ENCODE measurements around the gene ABHD4.

The ABHD4 gene

DNA sequence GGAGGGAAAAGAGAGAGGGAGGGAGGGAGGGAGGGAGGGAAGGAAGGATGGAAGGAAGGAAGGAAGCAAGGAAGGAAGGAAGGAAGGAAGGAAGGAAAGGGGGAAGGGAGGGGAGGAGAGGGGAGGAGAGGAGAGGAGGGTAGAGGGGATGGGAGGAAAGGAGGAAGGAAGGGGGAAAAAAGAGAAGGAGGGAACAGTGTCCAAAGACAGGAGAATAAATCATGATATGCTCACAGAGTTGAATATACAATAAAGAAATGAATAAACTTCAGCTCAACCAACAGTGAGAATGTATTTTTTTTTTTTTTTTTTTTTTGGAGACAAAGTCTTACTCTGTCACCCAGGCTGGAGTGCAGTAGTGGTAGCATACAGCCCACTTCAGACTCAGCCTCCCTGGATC is 42.1 kb downstream of the ABHD4 start:
- no peak for DNase-seq (ENCODE audit: low read depth)
- H3K4me3 ChIP-seq (ENCODE audit: low read depth, low read length), result no peak overlapping the region

DNA sequence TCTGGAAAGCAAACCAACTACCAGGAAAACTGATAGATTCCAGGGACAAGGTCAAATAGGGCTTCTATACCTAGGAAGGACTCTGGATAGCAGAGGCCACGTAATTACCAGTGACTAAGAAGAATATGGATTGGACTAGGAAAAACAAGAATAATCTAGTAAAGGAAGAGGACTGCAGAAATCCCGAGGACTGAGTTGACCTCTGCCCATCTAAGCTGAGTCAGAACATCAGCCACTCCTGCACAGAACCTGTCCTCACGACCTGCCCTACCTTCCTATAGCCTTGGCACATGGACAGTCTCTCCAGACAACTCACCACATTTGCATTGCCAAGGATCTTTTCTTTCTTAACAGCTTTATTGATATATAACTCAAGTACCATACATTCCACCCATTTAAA is 43.7 kb downstream of the ABHD4 start:
- TF ChIP-seq, protein P1, sequence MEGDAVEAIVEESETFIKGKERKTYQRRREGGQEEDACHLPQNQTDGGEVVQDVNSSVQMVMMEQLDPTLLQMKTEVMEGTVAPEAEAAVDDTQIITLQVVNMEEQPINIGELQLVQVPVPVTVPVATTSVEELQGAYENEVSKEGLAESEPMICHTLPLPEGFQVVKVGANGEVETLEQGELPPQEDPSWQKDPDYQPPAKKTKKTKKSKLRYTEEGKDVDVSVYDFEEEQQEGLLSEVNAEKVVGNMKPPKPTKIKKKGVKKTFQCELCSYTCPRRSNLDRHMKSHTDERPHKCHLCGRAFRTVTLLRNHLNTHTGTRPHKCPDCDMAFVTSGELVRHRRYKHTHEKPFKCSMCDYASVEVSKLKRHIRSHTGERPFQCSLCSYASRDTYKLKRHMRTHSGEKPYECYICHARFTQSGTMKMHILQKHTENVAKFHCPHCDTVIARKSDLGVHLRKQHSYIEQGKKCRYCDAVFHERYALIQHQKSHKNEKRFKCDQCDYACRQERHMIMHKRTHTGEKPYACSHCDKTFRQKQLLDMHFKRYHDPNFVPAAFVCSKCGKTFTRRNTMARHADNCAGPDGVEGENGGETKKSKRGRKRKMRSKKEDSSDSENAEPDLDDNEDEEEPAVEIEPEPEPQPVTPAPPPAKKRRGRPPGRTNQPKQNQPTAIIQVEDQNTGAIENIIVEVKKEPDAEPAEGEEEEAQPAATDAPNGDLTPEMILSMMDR (IDR thresholded peaks at IDR 0.05; ENCODE audit: insufficient read depth, low read depth, low read length, missing control alignments), result no peak
- no peak for DNase-seq (ENCODE audit: low read depth)

More for the DNA sequence above, 42.1 kb downstream of the ABHD4 start:
- TF ChIP-seq, protein P1 (IDR thresholded peaks at IDR 0.05; ENCODE audit: insufficient read depth, low read depth, low read length, missing control alignments), result no peak

DNA sequence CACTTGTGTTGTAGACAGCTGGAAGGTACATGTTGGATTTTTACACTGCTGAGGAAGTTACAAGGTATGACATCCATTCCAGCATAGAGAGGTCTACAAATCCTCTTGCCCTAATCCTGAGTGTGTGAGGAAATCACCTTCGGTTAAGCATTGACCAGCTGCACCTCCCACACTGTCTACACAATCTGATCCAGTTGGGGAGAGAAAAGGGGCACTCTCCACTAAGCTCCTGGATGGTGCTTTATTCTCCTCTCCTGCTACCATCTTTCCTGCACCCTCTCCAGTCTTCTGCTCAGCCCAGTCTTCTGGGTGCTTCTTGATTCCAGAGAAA is 46.2 kb downstream of the ABHD4 start, which contains the start of gene OR6J1:
Gene OR6J1 (minus strand): TSS at position 48 of the 331 bp plus-strand sequence. CDS start 9,541 bp downstream, outside the sequence.
- DNase-seq (ENCODE audit: low read depth), result no peak
- TF ChIP-seq, protein P1 (IDR thresholded peaks at IDR 0.05; ENCODE audit: insufficient read depth, low read depth, low read length, missing control alignments), result no peak
- no peak within 1 kb of the TSS for H3K4me3 ChIP-seq (ENCODE audit: low read depth, low read length)

More for the DNA sequence above, 43.7 kb downstream of the ABHD4 start:
- no peak overlapping the region for H3K4me3 ChIP-seq (ENCODE audit: low read depth, low read length)

DNA sequence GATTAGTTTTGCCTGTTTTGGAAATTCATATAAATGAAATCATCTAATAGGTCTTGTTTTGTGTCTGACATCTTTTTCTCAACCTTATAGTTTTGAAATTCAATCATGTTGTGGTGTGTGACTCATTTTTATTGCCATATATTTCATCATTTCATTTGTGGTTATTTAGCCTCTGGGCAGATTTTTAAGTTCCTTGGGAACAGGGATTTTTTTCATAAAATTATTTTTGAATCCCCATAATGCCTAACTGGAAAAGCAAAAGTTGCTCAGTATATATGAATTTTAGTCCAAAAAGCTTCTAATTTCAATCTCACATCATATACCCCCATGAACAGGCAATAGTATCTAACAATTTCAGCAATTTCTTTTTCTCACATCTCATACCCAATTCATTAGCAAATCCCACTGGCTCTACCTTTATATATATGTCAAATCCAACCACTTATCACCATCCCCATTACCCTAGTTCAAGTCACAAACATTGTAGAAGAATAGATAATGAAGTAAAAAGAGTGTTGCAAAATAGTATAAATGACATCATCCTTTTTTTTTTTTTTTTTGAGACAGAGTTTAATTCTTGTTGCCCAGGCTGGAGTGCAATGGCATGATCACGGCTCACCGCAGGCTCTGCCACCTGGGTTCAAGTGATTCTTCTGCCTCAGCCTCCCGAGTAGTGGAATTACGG is 48.6 kb downstream of the ABHD4 start:
- TF ChIP-seq, protein P1 (IDR thresholded peaks at IDR 0.05; ENCODE audit: insufficient read depth, low read depth, low read length, missing control alignments), result no peak
- DNase-seq (ENCODE audit: low read depth), result no peak
- no peak overlapping the region for H3K4me3 ChIP-seq (ENCODE audit: low read depth, low read length)

DNA sequence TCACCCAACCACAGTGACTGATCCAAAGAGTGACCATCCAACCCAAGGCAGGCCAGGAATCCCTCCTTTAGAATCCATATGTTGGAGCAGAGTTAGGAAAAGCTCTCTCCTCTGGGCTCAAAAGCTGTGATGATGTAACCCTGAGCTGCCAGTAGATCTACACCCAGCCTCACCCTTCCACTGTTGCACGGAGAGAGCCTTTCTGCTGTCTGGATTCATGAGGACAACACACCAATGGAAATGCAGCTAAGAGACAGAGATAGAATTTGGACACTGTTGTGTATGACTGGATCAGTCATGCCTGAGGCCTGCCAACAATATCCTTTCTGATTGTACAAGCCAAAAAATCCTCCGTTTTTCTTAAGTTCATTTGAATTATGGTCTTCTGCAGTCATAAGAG is 50.4 kb downstream of the ABHD4 start:
- no peak for DNase-seq (ENCODE audit: low read depth)
- TF ChIP-seq, protein P1 (IDR thresholded peaks at IDR 0.05; ENCODE audit: insufficient read depth, low read depth, low read length, missing control alignments), result no peak
- no peak overlapping the region for H3K4me3 ChIP-seq (ENCODE audit: low read depth, low read length)

DNA sequence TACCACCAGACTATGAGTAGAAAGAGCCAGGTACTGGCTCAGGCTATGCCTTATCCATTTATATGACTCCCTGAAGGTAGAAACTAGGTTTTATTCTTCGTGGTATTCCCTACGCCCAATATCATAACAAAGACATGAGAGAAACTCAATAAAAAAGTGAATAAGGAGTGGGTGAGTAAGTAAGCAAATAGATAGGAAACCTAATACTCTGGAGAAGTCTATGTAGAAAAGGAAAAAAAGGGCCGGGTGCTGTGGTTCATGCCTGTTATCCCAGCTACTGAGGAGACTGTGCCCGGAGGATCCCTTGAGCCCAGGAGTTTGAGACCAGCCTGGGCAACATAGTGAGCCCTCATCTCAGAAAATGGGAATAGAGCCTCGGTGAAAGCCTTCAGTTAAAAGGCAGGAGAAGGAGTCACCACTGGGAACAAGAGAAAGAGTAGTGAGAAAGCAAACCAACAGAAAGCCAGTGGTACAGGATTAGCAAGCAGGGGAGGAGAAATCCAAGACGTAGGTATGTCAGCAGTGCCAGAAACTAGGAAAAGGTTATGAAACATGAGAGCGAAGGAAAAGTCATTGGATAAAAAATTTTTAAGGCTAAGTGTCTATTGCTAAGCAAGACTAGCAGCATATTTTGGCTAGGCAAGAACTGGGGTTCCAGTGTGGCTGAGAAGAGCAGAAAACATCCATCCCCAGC is 52.1 kb downstream of the ABHD4 start:
- no peak for DNase-seq (ENCODE audit: low read depth)
- TF ChIP-seq, protein P1 (IDR thresholded peaks at IDR 0.05; ENCODE audit: insufficient read depth, low read depth, low read length, missing control alignments), result no peak
- H3K4me3 ChIP-seq (ENCODE audit: low read depth, low read length), result no peak overlapping the region
